Measurements from ENCODE around the gene SPATA31C2. TPM values are rescaled to one million over a fixed set of nuclear protein-coding genes. Genes with fewer than 3 reads are reported as not detected.

The SPATA31C2 gene
- total and polyA plus RNA-seq, 2 donors (not counting 1 experiment from before 2014, with no cell fraction given), result not detected

DNA sequence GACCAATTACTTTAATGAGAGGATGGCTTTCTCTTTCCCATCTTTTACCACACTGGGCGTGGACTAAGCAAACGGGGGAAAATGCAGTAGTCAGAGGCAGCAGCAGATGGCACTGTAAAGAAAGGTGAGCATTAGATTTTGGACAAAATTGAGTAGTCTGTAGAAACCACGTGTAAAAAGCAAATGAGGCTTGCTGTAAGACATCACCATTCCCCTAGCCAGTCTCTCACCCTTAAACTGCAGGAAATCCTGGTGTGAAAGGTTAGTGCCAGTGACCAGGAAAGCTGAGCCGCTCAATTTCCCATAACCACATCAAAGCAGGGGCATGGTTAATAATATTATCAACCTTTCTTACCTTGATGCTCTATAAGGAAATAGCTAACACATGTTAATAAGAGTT lies 31.8 kb downstream of the SPATA31C2 start:
- H3K79me2 ChIP-seq (ENCODE audit: control insufficient read depth, insufficient read depth, low read length), result no peaks in the 10 kb centered on the region
- no peaks in the 10 kb centered on the region for H3K4me1 ChIP-seq (ENCODE audit: control insufficient read depth in 2 of 2, insufficient read depth in 2 of 2, low read length in 2 of 2)
- no peak overlapping the region for H2AFZ ChIP-seq (ENCODE audit: insufficient read depth, low read depth, low read length, poor library complexity, severe bottlenecking)
- no peak overlapping the region for H3K9ac ChIP-seq (ENCODE audit: low read length)
- no peak overlapping the region for H3K4me3 Mint-ChIP-seq
- no CpG with 5 or more reads among the region's 4 CpGs for WGBS (ENCODE audit: insufficient coverage)
- H3K27ac ChIP-seq (ENCODE audit: low read length in 2 of 2), result no peak overlapping the region
- H4K20me1 ChIP-seq (ENCODE audit: control insufficient read depth, insufficient read depth, low read length, poor library complexity, severe bottlenecking), result no peaks in the 10 kb centered on the region
- TF ChIP-seq EZH2 (IDR thresholded peaks at IDR 0.05; ENCODE audit: borderline replicate concordance, insufficient read depth, low read depth, low read length, poor library complexity, severe bottlenecking), result no peak
- TF ChIP-seq, protein P1, sequence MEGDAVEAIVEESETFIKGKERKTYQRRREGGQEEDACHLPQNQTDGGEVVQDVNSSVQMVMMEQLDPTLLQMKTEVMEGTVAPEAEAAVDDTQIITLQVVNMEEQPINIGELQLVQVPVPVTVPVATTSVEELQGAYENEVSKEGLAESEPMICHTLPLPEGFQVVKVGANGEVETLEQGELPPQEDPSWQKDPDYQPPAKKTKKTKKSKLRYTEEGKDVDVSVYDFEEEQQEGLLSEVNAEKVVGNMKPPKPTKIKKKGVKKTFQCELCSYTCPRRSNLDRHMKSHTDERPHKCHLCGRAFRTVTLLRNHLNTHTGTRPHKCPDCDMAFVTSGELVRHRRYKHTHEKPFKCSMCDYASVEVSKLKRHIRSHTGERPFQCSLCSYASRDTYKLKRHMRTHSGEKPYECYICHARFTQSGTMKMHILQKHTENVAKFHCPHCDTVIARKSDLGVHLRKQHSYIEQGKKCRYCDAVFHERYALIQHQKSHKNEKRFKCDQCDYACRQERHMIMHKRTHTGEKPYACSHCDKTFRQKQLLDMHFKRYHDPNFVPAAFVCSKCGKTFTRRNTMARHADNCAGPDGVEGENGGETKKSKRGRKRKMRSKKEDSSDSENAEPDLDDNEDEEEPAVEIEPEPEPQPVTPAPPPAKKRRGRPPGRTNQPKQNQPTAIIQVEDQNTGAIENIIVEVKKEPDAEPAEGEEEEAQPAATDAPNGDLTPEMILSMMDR (IDR thresholded peaks at IDR 0.05), result no peak
- ChIA-PET POLR2A (no interaction called here), CTCF (no interaction called here)
- no peaks in the 10 kb centered on the region for H3K4me1 Mint-ChIP-seq
- ATAC-seq (ENCODE audit: low read depth), result no peak
- no peaks in the 10 kb centered on the region for H3K9me3 Mint-ChIP-seq (ENCODE audit: insufficient read depth)
- H3K27me3 ChIP-seq (replicated peaks in 1 of 4; ENCODE audit: control extremely low read depth in 1 of 4, control insufficient read depth in 3 of 4, insufficient read depth in 4 of 4, low read length in 3 of 4), result peaks cover 0 to 2% (median 0%) of the 10 kb centered on the region in 4 experiments
- H3K27me3 Mint-ChIP-seq, result peaks cover 13% of the 10 kb centered on the region
- no peak for DNase-seq
- intact Hi-C loops (cut with micrococcal nuclease), result no loop called here
- no peaks in the 10 kb centered on the region for H3K9me3 ChIP-seq (ENCODE audit: control extremely low read depth in 1 of 3, control insufficient read depth in 2 of 3, insufficient read depth in 1 of 3, low read length in 2 of 3)
- H3K27ac Mint-ChIP-seq, result no peak overlapping the region
- no peaks in the 10 kb centered on the region for H3K36me3 ChIP-seq (replicated peaks in 1 of 2; ENCODE audit: control extremely low read depth in 1 of 2, control insufficient read depth in 1 of 2, extremely low read depth in 1 of 2, insufficient read depth in 2 of 2, low read length in 1 of 2)
- H3K4me3 ChIP-seq (ENCODE audit: control extremely low read depth in 1 of 5, extremely low read depth in 1 of 5, insufficient read depth in 1 of 5, low read depth in 2 of 5, low read length in 4 of 5), result no peak overlapping the region
- H3K4me2 ChIP-seq (replicated peaks; ENCODE audit: low read depth, low read length, poor library complexity, severe bottlenecking), result no peak overlapping the region

DNA sequence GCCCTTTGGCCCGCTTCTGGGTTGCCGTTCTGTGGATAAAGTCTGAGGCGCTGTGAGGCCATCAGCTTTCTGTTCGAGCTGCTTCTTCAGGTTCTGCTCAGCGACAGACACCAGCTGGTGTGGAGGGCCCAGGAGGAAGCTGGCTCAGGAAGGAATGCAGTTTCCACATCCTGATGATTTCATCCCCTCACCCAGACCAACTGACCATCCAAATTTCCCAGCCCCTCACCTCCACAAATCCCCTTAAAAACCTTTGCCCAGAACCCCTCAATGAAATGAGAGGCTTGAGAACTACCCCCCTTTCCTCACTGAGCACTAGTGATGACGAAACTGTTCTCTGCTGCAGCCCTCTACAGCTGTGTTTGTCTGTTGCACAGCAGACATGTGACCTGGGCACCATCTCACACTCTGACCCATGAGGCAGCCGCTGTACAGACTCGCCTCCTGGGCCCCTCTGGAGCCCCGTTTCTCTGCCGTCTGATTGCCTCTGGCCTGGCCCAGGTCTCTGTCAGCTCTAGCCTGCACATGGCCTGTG lies 45.4 kb downstream of the SPATA31C2 start:
- no peak overlapping the region for H3K27ac Mint-ChIP-seq
- H3K4me3 Mint-ChIP-seq, result no peak overlapping the region
- ATAC-seq (ENCODE audit: low read depth), result no peak
- Histone ChIP-seq H2AFZ (ENCODE audit: insufficient read depth, low read depth, low read length, poor library complexity, severe bottlenecking) (no peak overlapping the region), H4K20me1 (ENCODE audit: control insufficient read depth, insufficient read depth, low read length, poor library complexity, severe bottlenecking) (no peaks in the 10 kb centered on the region), H3K27ac (ENCODE audit: low read length in 2 of 2) (no peak overlapping the region), H3K9ac (ENCODE audit: low read length) (no peak overlapping the region), H3K4me2 (replicated peaks; ENCODE audit: low read depth, low read length, poor library complexity, severe bottlenecking) (no peak overlapping the region), H3K9me3 (ENCODE audit: control extremely low read depth in 1 of 3, control insufficient read depth in 2 of 3, insufficient read depth in 1 of 3, low read length in 2 of 3) (no peaks in the 10 kb centered on the region), H3K4me1 (ENCODE audit: control insufficient read depth in 2 of 2, insufficient read depth in 2 of 2, low read length in 2 of 2) (no peaks in the 10 kb centered on the region), H3K4me3 (ENCODE audit: control extremely low read depth in 1 of 5, extremely low read depth in 1 of 5, insufficient read depth in 1 of 5, low read depth in 2 of 5, low read length in 4 of 5) (no peak overlapping the region), H3K79me2 (ENCODE audit: control insufficient read depth, insufficient read depth, low read length) (no peaks in the 10 kb centered on the region), H3K27me3 (replicated peaks in 1 of 4; ENCODE audit: control extremely low read depth in 1 of 4, control insufficient read depth in 3 of 4, insufficient read depth in 4 of 4, low read length in 3 of 4) (no peaks in the 10 kb centered on the region), H3K36me3 (replicated peaks in 1 of 2; ENCODE audit: control extremely low read depth in 1 of 2, control insufficient read depth in 1 of 2, extremely low read depth in 1 of 2, insufficient read depth in 2 of 2, low read length in 1 of 2) (no peaks in the 10 kb centered on the region)
- ChIA-PET POLR2A (no interaction called here), CTCF (no interaction called here)
- H3K4me1 Mint-ChIP-seq, result no peaks in the 10 kb centered on the region
- WGBS (ENCODE audit: insufficient coverage), result 80% methylated on average over 10 of the region's 10 CpGs
- intact Hi-C loops (cut with micrococcal nuclease), result no loop called here
- no peak for TF ChIP-seq EZH2 (IDR thresholded peaks at IDR 0.05; ENCODE audit: borderline replicate concordance, insufficient read depth, low read depth, low read length, poor library complexity, severe bottlenecking)
- TF ChIP-seq, protein P1 (IDR thresholded peaks at IDR 0.05), result no peak
- no peak for DNase-seq
- H3K27me3 Mint-ChIP-seq, result peaks cover 6% of the 10 kb centered on the region
- H3K9me3 Mint-ChIP-seq (ENCODE audit: insufficient read depth), result no peaks in the 10 kb centered on the region

All from B cell (primary cell).